ENCODE data around the gene KDM8. TPM values are rescaled to one million over a fixed set of nuclear protein-coding genes. Genes with fewer than 3 reads are reported as not detected.

The KDM8 gene
- total and polyA plus RNA-seq, 5 donors from 2014 or later: 2.8 to 14.7 (median 5.5) TPM

GRCh38 chr16:27269300-27270150, 66.2 kb downstream of the KDM8 start:
- H3K9me3 Mint-ChIP-seq: peaks cover 0 to 3% (median 0%) of the 10 kb centered on the region in 7 donors
- Histone ChIP-seq H3K27ac (ENCODE audit: insufficient read depth, low read length, poor library complexity, severe bottlenecking) (no peak overlapping the region), H3K36me3 (ENCODE audit: control insufficient read depth, insufficient read depth, low read length) (no peaks in the 10 kb centered on the region), H3K27me3 (ENCODE audit: control insufficient read depth, insufficient read depth, low read length) (no peaks in the 10 kb centered on the region), H3K4me1 (ENCODE audit: control insufficient read depth, insufficient read depth, low read length, poor library complexity, severe bottlenecking) (peaks cover 19% of the 10 kb centered on the region), H3K4me3 (ENCODE audit: low read depth, low read length) (peak overlapping the region; percentile 37), H3K9me3 (ENCODE audit: control insufficient read depth in 2 of 2, low read length in 2 of 2) (no peaks in the 10 kb centered on the region)
- no peaks in the 10 kb centered on the region for H3K36me3 Mint-ChIP-seq
- peak overlapping the region; percentile 96 to 99 (median 98) for H3K27ac Mint-ChIP-seq
- no peak for DNase-seq
- peaks cover 27% of the 10 kb centered on the region for H3K27me3 Mint-ChIP-seq
- ATAC-seq (ENCODE audit: low read depth in 2 of 2): no peak
- H3K4me1 Mint-ChIP-seq: peaks cover 15 to 57% (median 41%) of the 10 kb centered on the region in 4 donors
- peak overlapping the region; percentile 97 to 99 (median 98) for H3K4me3 Mint-ChIP-seq

DNA sequence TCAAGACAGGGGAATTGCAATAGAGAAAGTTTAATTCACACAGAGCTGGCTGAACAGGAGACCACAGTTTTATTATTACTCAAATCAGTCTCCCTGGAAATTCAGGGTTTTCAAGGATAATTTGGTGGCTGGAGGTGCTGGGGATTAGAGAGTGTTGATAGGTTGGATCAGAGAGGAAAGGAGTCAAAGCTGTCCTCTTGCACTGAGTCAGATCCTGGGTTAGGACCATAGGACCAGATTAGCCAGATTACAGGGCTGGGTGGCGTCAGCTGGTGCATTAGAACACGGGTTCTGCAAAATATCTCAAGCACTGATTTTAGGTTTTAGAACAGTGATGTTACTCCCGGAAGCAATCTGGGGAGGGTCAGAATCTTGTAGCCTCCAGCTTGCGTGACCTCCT, 67.0 kb downstream of the KDM8 start:
- no peaks in the 10 kb centered on the region for H3K9me3 ChIP-seq (ENCODE audit: control insufficient read depth in 2 of 2, low read length in 2 of 2)
- peak overlapping the region in 3 of 4 donors; percentile 2 to 98 (median 67) for H3K4me3 Mint-ChIP-seq
- H3K27me3 Mint-ChIP-seq: peaks cover 27% of the 10 kb centered on the region
- peaks cover 19% of the 10 kb centered on the region for H3K4me1 ChIP-seq (ENCODE audit: control insufficient read depth, insufficient read depth, low read length, poor library complexity, severe bottlenecking)
- H3K27ac Mint-ChIP-seq: peak overlapping the region in 1 of 3 donors; percentile 38
- DNase-seq (no peak), ATAC-seq (ENCODE audit: low read depth in 2 of 2) (no peak)
- no peak overlapping the region for H3K27ac ChIP-seq (ENCODE audit: insufficient read depth, low read length, poor library complexity, severe bottlenecking)
- H3K27me3 ChIP-seq (ENCODE audit: control insufficient read depth, insufficient read depth, low read length): no peaks in the 10 kb centered on the region
- H3K9me3 Mint-ChIP-seq: peaks cover 0 to 3% (median 0%) of the 10 kb centered on the region in 7 donors
- peaks cover 14 to 55% (median 37%) of the 10 kb centered on the region in 4 donors for H3K4me1 Mint-ChIP-seq
- no peaks in the 10 kb centered on the region for H3K36me3 ChIP-seq (ENCODE audit: control insufficient read depth, insufficient read depth, low read length)
- no peaks in the 10 kb centered on the region for H3K36me3 Mint-ChIP-seq
- H3K4me3 ChIP-seq (ENCODE audit: low read depth, low read length): no peak overlapping the region

Other genes starting within 250 kb of the KDM8 start
- not detected for gene C16orf82, start 136.6 kb upstream of the KDM8 start, total RNA-seq
- gene C16orf82, start 136.6 kb upstream of the KDM8 start, polyA plus RNA-seq: not detected
- 40.0 TPM for gene NSMCE1, start 65.2 kb downstream of the KDM8 start, total RNA-seq
- 100 to 1,000 TPM; 128 to 156 (median 138) TPM for gene NSMCE1, start 65.2 kb downstream of the KDM8 start, polyA plus RNA-seq
- gene IL4R, start 110.4 kb downstream of the KDM8 start, total RNA-seq: 160 TPM
- gene IL4R, start 110.4 kb downstream of the KDM8 start, polyA plus RNA-seq: 10 to 100 TPM; 21.2 to 32.4 (median 25.8) TPM
- gene IL21R, start 198.6 kb downstream of the KDM8 start, total RNA-seq: 63.1 TPM
- 10 to 100 TPM; 34.3 to 50.7 (median 37.3) TPM for gene IL21R, start 198.6 kb downstream of the KDM8 start, polyA plus RNA-seq